HepG2 (cell line): ENCODE measurements around the gene ZNF226. TPM values are rescaled to one million over a fixed set of nuclear protein-coding genes. Genes with fewer than 3 reads are reported as not detected.
A peak's percentile ranks its signal among the peaks of the same experiment; 100 is the strongest.

Experiments
- BORCS8-MEF2B ChIP-seq: sonication (generic); formaldehyde crosslinking; IDR thresholded peaks from 2 replicates; pipeline ENCODE4 v1.8.0; 2022; ENCODE audit warnings: mild to moderate bottlenecking, missing genetic modification reagents
- CC2D1A ChIP-seq: sonication (generic); formaldehyde crosslinking; IDR thresholded peaks from 2 replicates; pipeline ENCODE4 v1.8.1; 2023; ENCODE audit warnings: mild to moderate bottlenecking, missing genetic modification reagents
- GATA4 ChIP-seq: sonication (generic); IDR thresholded peaks from 2 replicates; pipeline ENCODE4 v1.6.1; 2016; ENCODE audit warnings: antibody characterized with exemption, low read depth, borderline replicate concordance
- HES4 ChIP-seq: sonication (generic); formaldehyde crosslinking; IDR thresholded peaks from 2 replicates; pipeline ENCODE4 v1.9.0; 2021; ENCODE audit warnings: mild to moderate bottlenecking, missing genetic modification reagents, borderline replicate concordance
- HOXD1 ChIP-seq: sonication (generic); formaldehyde crosslinking; IDR thresholded peaks from 2 replicates; pipeline ENCODE4 v1.5.0; 2020; ENCODE audit warnings: missing genetic modification reagents
- IKZF4 ChIP-seq: sonication (generic); formaldehyde crosslinking; IDR thresholded peaks from 2 replicates; pipeline ENCODE4 v1.5.1; 2020; ENCODE audit warnings: borderline replicate concordance, mild to moderate bottlenecking, low read depth, missing genetic modification reagents; ENCODE audit errors: not compliant biosample characterization
- RXRB ChIP-seq: IDR thresholded peaks from 2 replicates; pipeline ENCODE4 v1.6.1; 2016; ENCODE audit warnings: borderline replicate concordance, missing genetic modification reagents, missing compliant biosample characterization
- SALL2 ChIP-seq: sonication (generic); formaldehyde crosslinking; IDR thresholded peaks from 2 replicates; pipeline ENCODE4 v1.8.1; 2023; ENCODE audit warnings: mild to moderate bottlenecking, missing genetic modification reagents, inconsistent platforms
- SNAI1 ChIP-seq: sonication (generic); formaldehyde crosslinking; IDR thresholded peaks from 2 replicates; pipeline ENCODE4 v1.5.0; 2020; ENCODE audit warnings: mild to moderate bottlenecking, missing genetic modification reagents, borderline replicate concordance
- SNRNP70 ChIP-seq: fragments of 200-400 bp; formaldehyde crosslinking; IDR thresholded peaks from 2 replicates; pipeline ENCODE4 v1.6.1; 2017; ENCODE audit warnings: mild to moderate bottlenecking, low read depth, low read length, moderate library complexity
- SP5 ChIP-seq: IDR thresholded peaks from 2 replicates; pipeline ENCODE4 v1.6.1; 2016; ENCODE audit warnings: low read depth, borderline replicate concordance
- ZBTB14 ChIP-seq: sonication (generic); formaldehyde crosslinking; IDR thresholded peaks from 2 replicates; pipeline ENCODE4 v1.4.0; 2020; ENCODE audit warnings: missing genetic modification reagents
- ZBTB20 ChIP-seq: sonication (generic); formaldehyde crosslinking; IDR thresholded peaks from 2 replicates; pipeline ENCODE4 v1.8.1; 2023; ENCODE audit warnings: missing genetic modification reagents, low read depth, mild to moderate bottlenecking, borderline replicate concordance
- ZMAT3 ChIP-seq: sonication (generic); formaldehyde crosslinking; conservative IDR thresholded peaks from 2 replicates; pipeline ENCODE4 v1.7.0; 2021; ENCODE audit warnings: missing genetic modification reagents
- ZNF253 ChIP-seq: sonication (generic); formaldehyde crosslinking; IDR thresholded peaks from 2 replicates; pipeline ENCODE4 v1.8.0; 2022; ENCODE audit warnings: mild to moderate bottlenecking, missing genetic modification reagents, borderline replicate concordance
- ZNF280D ChIP-seq: sonication (generic); formaldehyde crosslinking; IDR thresholded peaks from 2 replicates; pipeline ENCODE4 v1.5.1; 2020; ENCODE audit warnings: mild to moderate bottlenecking, missing genetic modification reagents
- ZNF33A ChIP-seq: sonication (generic); formaldehyde crosslinking; IDR thresholded peaks from 2 replicates; pipeline ENCODE4 v1.5.1; 2020; ENCODE audit warnings: missing genetic modification reagents, mild to moderate bottlenecking, moderate library complexity, borderline replicate concordance
- ZNF549 ChIP-seq: sonication (generic); formaldehyde crosslinking; IDR thresholded peaks from 2 replicates; pipeline ENCODE4 v1.5.0; 2020; ENCODE audit warnings: missing genetic modification reagents
- ZNF605 ChIP-seq: sonication (generic); formaldehyde crosslinking; IDR thresholded peaks from 2 replicates; pipeline ENCODE4 v1.8.0; 2022; ENCODE audit warnings: mild to moderate bottlenecking, missing genetic modification reagents
- polyA plus RNA-seq, 8 experiments: library from polyadenylated mRNA; depleted of rRNA in 3 of 8; stranded (reverse) in 7 of 8; unstranded in 1 of 8; fragments of >200 nt; fragmentation: Illumina TruSeq in 4 of 8; extraction: Trizol in 4 of 8; gene quantifications; 2 replicates each; pipeline versions ENCODE4 v1.2.1 to v1.2.3, GENCODE V29; 2011 to 2016; ENCODE audit warnings: low read depth in 4 of 8, missing spikeins in 1 of 8, mixed read lengths in 1 of 8; ENCODE audit not compliant: insufficient read depth in 1 of 8
- total RNA-seq, 5 experiments: library from RNA; depleted of rRNA; stranded (reverse); fragments of >200 nt; fragmentation: Illumina TruSeq; extraction: Trizol; gene quantifications; 2 replicates each; pipeline ENCODE4 v1.2.3, GENCODE V29; 2016; ENCODE audit warnings: low read depth in 1 of 5
- TF ChIP-seq, protein P1 (sequence below): sonication (generic); formaldehyde crosslinking; IDR thresholded peaks from 2 replicates; pipeline ENCODE4 v1.4.0; 2020; ENCODE audit warnings: mild to moderate bottlenecking, missing genetic modification reagents, borderline replicate concordance

ZNF226 gene
- total and polyA plus RNA-seq, 2 of the 13 experiments (the other 11 are each of a cell fraction or from before 2014, with no cell fraction given) = 8.3 to 16.0 TPM

DNA sequence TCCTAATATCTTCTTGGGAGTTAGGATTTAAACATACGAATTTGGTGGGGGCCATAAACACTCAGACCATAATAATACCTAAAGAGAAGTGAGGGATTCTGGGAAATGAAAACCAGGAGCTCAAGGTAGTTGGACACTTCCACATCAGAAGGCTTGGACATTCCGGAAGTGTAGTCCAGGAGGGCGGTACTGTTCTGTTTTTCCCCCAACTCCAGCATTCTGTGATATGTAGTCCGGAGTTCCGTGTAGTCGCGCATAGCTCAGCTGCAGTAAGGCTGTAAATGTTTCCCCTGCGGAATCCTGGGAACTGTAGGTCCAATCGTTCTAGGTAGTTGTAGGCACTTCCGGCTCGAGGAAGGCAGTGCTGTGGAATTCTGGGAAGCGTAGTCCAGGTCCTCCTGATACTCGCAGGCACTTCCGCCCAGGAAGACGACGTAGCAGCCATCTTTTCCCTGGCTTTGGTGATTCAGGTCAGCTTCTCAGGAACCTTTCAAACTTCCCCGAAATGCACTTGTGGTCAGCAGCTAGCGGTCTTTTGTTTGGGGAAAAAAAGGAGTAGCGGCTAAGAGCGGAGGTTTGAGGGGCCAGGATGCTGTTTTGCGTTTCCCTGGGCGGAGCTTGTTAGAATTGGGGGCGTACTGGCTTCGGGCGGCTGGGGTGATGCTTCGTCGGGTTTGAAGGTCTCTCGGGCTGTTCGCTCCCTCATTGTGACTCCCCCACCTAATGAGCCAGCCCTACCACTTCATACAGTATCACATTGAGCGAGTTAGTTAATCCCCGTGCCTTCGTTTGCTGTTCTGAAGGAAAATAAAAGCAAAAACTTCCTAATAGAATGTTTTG, at the start of gene ZNF226 (continued):
- TF ChIP-seq ZNF280D (CRISPR knock-in tag) (peak; percentile 49; the same call in 1 of the 2 replicates), SALL2 (CRISPR knock-in tag) (peak; percentile 56; the same call in 1 of the 2 replicates), ZNF549 (CRISPR knock-in tag) (no peak), IKZF4 (CRISPR knock-in tag) (no peak), ZNF253 (CRISPR knock-in tag) (no peak), ZBTB14 (CRISPR knock-in tag) (no peak), HES4 (no peak), SNAI1 (CRISPR knock-in tag) (0 out of 2 replicates have a peak, but pooled peaks have one; percentile 25), HOXD1 (0 out of 2 replicates have a peak, but pooled peaks have one; percentile 22), ZBTB20 (CRISPR knock-in tag) (peak; percentile 65; the same call in 1 of the 2 replicates), RXRB (peak; percentile 29; the same call in 1 of the 2 replicates), ZNF605 (CRISPR knock-in tag) (peak; percentile 50; the same call in 1 of the 2 replicates), SP5 (CRISPR knock-in tag) (peak; percentile 44; the same call in 1 of the 2 replicates), BORCS8-MEF2B (CRISPR knock-in tag) (no peak), ZMAT3 (CRISPR knock-in tag) (no peak), SNRNP70 (no peak), GATA4 (no peak), ZNF33A (no peak), CC2D1A (no peak)
- TF ChIP-seq, protein P1, sequence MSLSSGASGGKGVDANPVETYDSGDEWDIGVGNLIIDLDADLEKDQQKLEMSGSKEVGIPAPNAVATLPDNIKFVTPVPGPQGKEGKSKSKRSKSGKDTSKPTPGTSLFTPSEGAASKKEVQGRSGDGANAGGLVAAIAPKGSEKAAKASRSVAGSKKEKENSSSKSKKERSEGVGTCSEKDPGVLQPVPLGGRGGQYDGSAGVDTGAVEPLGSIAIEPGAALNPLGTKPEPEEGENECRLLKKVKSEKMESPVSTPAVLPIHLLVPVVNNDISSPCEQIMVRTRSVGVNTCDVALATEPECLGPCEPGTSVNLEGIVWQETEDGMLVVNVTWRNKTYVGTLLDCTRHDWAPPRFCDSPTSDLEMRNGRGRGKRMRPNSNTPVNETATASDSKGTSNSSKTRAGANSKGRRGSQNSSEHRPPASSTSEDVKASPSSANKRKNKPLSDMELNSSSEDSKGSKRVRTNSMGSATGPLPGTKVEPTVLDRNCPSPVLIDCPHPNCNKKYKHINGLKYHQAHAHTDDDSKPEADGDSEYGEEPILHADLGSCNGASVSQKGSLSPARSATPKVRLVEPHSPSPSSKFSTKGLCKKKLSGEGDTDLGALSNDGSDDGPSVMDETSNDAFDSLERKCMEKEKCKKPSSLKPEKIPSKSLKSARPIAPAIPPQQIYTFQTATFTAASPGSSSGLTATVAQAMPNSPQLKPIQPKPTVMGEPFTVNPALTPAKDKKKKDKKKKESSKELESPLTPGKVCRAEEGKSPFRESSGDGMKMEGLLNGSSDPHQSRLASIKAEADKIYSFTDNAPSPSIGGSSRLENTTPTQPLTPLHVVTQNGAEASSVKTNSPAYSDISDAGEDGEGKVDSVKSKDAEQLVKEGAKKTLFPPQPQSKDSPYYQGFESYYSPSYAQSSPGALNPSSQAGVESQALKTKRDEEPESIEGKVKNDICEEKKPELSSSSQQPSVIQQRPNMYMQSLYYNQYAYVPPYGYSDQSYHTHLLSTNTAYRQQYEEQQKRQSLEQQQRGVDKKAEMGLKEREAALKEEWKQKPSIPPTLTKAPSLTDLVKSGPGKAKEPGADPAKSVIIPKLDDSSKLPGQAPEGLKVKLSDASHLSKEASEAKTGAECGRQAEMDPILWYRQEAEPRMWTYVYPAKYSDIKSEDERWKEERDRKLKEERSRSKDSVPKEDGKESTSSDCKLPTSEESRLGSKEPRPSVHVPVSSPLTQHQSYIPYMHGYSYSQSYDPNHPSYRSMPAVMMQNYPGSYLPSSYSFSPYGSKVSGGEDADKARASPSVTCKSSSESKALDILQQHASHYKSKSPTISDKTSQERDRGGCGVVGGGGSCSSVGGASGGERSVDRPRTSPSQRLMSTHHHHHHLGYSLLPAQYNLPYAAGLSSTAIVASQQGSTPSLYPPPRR (CRISPR knock-in tag) = no peak
